DOHH2 (cell line): ENCODE measurements around the gene PIWIL4.

ENCODE experiments used
- EZH2phosphoT487 ChIP-seq: fragments of 200-600 bp; sonication (generic); IDR thresholded peaks from 2 replicates; pipeline ENCODE4 v1.6.1; 2017; ENCODE audit warnings: borderline replicate concordance, mild to moderate bottlenecking, antibody characterized with exemption, low read length, moderate library complexity, mixed read lengths
- TF ChIP-seq, protein P1 (sequence below): fragments of 200-600 bp; sonication (generic); IDR thresholded peaks from one replicate; pipeline ENCODE4 v1.5.1; 2014; ENCODE audit warnings: antibody characterized with exemption, mild to moderate bottlenecking, low read depth, low read length; ENCODE audit not compliant: poor library complexity, severe bottlenecking

GRCh38 chr11:94583866-94584500, 16.8 kb downstream of the PIWIL4 start:
- TF ChIP-seq, protein P1, sequence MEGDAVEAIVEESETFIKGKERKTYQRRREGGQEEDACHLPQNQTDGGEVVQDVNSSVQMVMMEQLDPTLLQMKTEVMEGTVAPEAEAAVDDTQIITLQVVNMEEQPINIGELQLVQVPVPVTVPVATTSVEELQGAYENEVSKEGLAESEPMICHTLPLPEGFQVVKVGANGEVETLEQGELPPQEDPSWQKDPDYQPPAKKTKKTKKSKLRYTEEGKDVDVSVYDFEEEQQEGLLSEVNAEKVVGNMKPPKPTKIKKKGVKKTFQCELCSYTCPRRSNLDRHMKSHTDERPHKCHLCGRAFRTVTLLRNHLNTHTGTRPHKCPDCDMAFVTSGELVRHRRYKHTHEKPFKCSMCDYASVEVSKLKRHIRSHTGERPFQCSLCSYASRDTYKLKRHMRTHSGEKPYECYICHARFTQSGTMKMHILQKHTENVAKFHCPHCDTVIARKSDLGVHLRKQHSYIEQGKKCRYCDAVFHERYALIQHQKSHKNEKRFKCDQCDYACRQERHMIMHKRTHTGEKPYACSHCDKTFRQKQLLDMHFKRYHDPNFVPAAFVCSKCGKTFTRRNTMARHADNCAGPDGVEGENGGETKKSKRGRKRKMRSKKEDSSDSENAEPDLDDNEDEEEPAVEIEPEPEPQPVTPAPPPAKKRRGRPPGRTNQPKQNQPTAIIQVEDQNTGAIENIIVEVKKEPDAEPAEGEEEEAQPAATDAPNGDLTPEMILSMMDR = no peak
- no peak for TF ChIP-seq EZH2phosphoT487
